Astrocyte (in vitro differentiated cells and primary cell): ENCODE measurements around the gene UBALD1.

Experiments used
- CTCF ChIP-seq: IDR thresholded peaks from 2 replicates; pipeline ENCODE4 v1.5.1; 2011; ENCODE audit warnings: low read depth, mild to moderate bottlenecking, inconsistent platforms, low read length, moderate library complexity; ENCODE audit not compliant: insufficient read depth
- EZH2 ChIP-seq: IDR thresholded peaks from 2 replicates; pipeline ENCODE4 v1.6.1; 2012; ENCODE audit warnings: mild to moderate bottlenecking, low read length, inconsistent platforms; ENCODE audit not compliant: insufficient read depth

GRCh38 chr16:4580250-4580649, 34.4 kb downstream of the UBALD1 start:
- no peak for TF ChIP-seq CTCF
- TF ChIP-seq EZH2 = no peak
